ENCODE measurements around the gene RAB3B. TPM values are rescaled to one million over a fixed set of nuclear protein-coding genes. Genes with fewer than 3 reads are reported as not detected.

Gene RAB3B
- total and polyA plus RNA-seq, 2 of the 4 experiments (the other 2 are of a cell fraction), result 33.6 to 78.5 TPM

GRCh38 chr1:51958824-51959223 lies 31.7 kb downstream of the RAB3B start:
- Histone ChIP-seq H3K79me1 (ENCODE audit: low read depth in 1 of 2, low read length in 2 of 2) (peaks cover 57 to 92% of the 10 kb centered on the region in 2 experiments), H2BK120ac (ENCODE audit: low read depth, low read length) (no peak overlapping the region), H2BK5ac (ENCODE audit: low read depth, low read length, poor library complexity, severe bottlenecking) (no peak overlapping the region), H3K4me3 (ENCODE audit: insufficient read depth, low read depth, low read length) (no peak overlapping the region), H3K9me1 (ENCODE audit: insufficient read depth, low read length) (peaks cover 33% of the 10 kb centered on the region), H3K9ac (ENCODE audit: low read depth, low read length) (no peak overlapping the region), H3K14ac (replicated peaks; ENCODE audit: low read depth, low read length) (no peak overlapping the region), H2BK15ac (ENCODE audit: low read depth, low read length) (no peak overlapping the region), H4K5ac (ENCODE audit: low read depth, low read length) (no peak overlapping the region), H3K27ac (ENCODE audit: insufficient read depth, low read length) (no peak overlapping the region), H4K8ac (ENCODE audit: low read depth in 2 of 2, low read length in 2 of 2) (no peak overlapping the region), H3K27me3 (ENCODE audit: control insufficient read depth, insufficient read depth, low read length) (no peaks in the 10 kb centered on the region), H2AFZ (replicated peaks; ENCODE audit: low read length, poor library complexity) (no peak overlapping the region), H3K4ac (ENCODE audit: low read depth, low read length) (no peak overlapping the region), H2AK9ac (replicated peaks; ENCODE audit: low read depth, low read length, poor library complexity) (no peak overlapping the region), H4K91ac (ENCODE audit: insufficient read depth, low read depth, low read length) (no peak overlapping the region), H3K56ac (ENCODE audit: extremely low read depth, insufficient read depth, low read length) (no peak overlapping the region), H3K36me3 (ENCODE audit: control insufficient read depth, insufficient read depth, low read length) (peaks cover 17% of the 10 kb centered on the region), H3K9me3 (ENCODE audit: control insufficient read depth, insufficient read depth, low read length) (no peaks in the 10 kb centered on the region), H3K23ac (ENCODE audit: low read depth, low read length) (no peak overlapping the region), H4K20me1 (ENCODE audit: insufficient read depth, low read length) (no peaks in the 10 kb centered on the region), H3K4me1 (ENCODE audit: control insufficient read depth, insufficient read depth, low read length) (peaks cover 23% of the 10 kb centered on the region), H2AK5ac (ENCODE audit: low read depth, low read length) (no peak overlapping the region), H3K4me2 (ENCODE audit: low read depth, low read length) (no peak overlapping the region), H3K18ac (ENCODE audit: low read depth, low read length) (no peak overlapping the region), H2BK20ac (ENCODE audit: low read depth, low read length) (no peak overlapping the region)
- no peak for ATAC-seq (ENCODE audit: low read depth)
- CTCF ChIA-PET, result no interaction called here
- in situ Hi-C loops (cut with MboI; ENCODE audit: low sequenced_read_pairs), result no loop called here
- intact Hi-C loops (cut with micrococcal nuclease), result no loop called here
- DNase-seq, result no peak
- WGBS, 2 experiments (ENCODE audit: extremely low coverage in 2 of 2, insufficient read length in 1 of 2), result 100% methylated on average over 1 of the region's 3 CpGs; no CpG with 5 or more reads in 1 of the 2 experiments
- TF ChIP-seq RCOR1 (IDR thresholded peaks at IDR 0.05; ENCODE audit: insufficient replicate concordance, low read length) (no peak), CTCF (conservative IDR thresholded peaks at IDR 0.05; ENCODE audit: low read depth, low read length) (no peak), USF2 (IDR thresholded peaks at IDR 0.05; ENCODE audit: low read depth, low read length) (no peak), FOS (IDR thresholded peaks at IDR 0.05; ENCODE audit: low read depth, low read length) (no peak), ELK1 (IDR thresholded peaks at IDR 0.05; ENCODE audit: borderline replicate concordance, low read depth, low read length) (no peak), CHD1 (IDR thresholded peaks at IDR 0.05; ENCODE audit: low read depth, low read length) (no peak), SMC3 (IDR thresholded peaks at IDR 0.05; ENCODE audit: low read depth, low read length) (no peak), RAD21 (IDR thresholded peaks at IDR 0.05; ENCODE audit: low read length) (no peak), POLR2A (IDR thresholded peaks at IDR 0.05; ENCODE audit: low read depth, low read length) (no peak), CEBPB (IDR thresholded peaks at IDR 0.05; ENCODE audit: low read depth, low read length) (no peak), MXI1 (IDR thresholded peaks at IDR 0.05; ENCODE audit: borderline replicate concordance, low read depth, low read length) (no peak), MAZ (IDR thresholded peaks at IDR 0.05; ENCODE audit: borderline replicate concordance, low read depth, low read length) (no peak), RFX5 (IDR thresholded peaks at IDR 0.05; ENCODE audit: low read depth, low read length) (no peak), BHLHE40 (IDR thresholded peaks at IDR 0.05; ENCODE audit: low read depth, low read length) (no peak), MAFK (IDR thresholded peaks at IDR 0.05; ENCODE audit: low read depth, low read length) (no peak), NFE2L2 (IDR thresholded peaks at IDR 0.05; ENCODE audit: low read depth, low read length) (no peak)
- BruUV-seq (replicated peaks), result no TSS peak
- POLR2A ChIA-PET (ENCODE audit: unreplicated experiment), result no interaction called here
- dilution Hi-C loops (cut with HindIII; ENCODE audit: low sequenced_read_pairs, unreplicated experiment), result no loop called here

Measured in IMR-90 (cell line).